HFF-Myc (cell line): Measurements from ENCODE around the gene ARL5B.

ENCODE experiments used
- DNase-seq: peaks from one replicate; pipeline ENCODE4 v3.0.0-alpha.2; 2011; ENCODE audit warnings: low read depth; ENCODE audit errors: extremely low read depth
- H3K4me3 ChIP-seq: replicated peaks from 2 replicates; pipeline ENCODE4 v1.5.1; 2011; ENCODE audit warnings: low read depth, mild to moderate bottlenecking, control low read depth, low read length
- TF ChIP-seq, protein P1 (sequence below): IDR thresholded peaks from 2 replicates; pipeline ENCODE4 v1.5.1; 2012; ENCODE audit warnings: mild to moderate bottlenecking, low read depth, low read length, control low read depth; ENCODE audit errors: missing control alignments

ARL5B gene

DNA sequence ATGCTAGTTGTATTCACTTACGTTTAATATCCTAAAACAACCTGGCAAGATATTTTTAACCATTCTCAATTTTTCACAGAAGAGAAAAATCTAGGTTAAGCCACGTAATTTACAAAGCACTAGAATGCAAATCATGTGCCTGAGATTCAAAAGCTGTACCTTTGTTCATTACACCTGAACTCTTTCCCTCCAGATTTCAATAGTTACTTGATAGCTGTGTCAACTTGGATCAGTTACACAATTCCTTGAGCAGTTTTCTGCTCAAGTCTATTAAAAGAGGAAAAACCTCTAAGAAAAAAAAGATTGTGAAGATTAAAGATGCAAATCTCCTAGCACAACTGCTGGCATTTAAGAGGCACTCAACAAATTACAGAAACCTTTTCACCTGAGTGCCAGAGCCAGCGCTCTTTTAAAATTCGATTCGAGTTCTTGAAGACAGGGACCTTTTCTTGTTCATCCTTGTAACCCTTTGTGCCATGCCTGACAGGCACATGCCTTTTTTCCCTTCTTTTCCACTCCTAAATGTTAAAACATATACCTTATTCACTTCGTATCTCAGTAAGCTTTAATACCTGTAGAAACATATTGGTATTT is 8.7 kb upstream of the ARL5B start:
- no peak for DNase-seq
- H3K4me3 ChIP-seq: peak overlapping the region; percentile 53
- TF ChIP-seq, protein P1, sequence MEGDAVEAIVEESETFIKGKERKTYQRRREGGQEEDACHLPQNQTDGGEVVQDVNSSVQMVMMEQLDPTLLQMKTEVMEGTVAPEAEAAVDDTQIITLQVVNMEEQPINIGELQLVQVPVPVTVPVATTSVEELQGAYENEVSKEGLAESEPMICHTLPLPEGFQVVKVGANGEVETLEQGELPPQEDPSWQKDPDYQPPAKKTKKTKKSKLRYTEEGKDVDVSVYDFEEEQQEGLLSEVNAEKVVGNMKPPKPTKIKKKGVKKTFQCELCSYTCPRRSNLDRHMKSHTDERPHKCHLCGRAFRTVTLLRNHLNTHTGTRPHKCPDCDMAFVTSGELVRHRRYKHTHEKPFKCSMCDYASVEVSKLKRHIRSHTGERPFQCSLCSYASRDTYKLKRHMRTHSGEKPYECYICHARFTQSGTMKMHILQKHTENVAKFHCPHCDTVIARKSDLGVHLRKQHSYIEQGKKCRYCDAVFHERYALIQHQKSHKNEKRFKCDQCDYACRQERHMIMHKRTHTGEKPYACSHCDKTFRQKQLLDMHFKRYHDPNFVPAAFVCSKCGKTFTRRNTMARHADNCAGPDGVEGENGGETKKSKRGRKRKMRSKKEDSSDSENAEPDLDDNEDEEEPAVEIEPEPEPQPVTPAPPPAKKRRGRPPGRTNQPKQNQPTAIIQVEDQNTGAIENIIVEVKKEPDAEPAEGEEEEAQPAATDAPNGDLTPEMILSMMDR: no peak

DNA sequence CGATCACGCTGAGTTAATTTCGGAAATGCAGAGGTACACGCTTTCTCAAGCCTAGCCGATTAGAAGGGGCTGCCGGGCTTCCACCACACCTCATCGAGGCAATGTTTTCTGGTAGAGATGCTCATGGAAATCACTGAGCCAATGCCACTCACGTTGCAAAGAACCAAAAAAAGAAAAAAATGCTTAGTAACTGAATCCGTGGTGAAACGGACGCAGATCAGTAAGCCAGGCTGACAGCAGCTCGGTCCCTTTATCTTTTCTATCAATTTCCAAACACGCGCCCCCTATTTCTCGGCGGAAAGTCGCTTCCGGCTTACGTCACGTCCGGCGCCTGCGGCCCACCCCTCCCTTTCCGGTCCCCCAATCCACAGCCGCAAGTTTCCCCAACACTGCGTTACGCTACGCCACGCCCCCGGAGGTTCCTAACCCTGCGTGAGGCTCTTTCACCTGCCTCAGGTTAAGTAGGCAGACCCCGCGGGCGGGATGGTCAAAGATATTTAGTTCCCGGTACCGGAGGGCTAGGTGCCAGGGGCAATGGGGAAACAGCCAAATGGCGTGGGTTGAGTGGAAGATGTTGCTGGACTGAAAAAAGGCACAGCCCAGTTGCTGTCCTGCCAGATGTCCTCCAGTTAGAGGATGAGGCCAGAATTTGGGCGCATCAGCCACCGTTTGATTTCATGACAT is 7.8 kb upstream of the ARL5B start, which contains the start of gene NSUN6:
NSUN6 (minus strand) TSS at position 264 of the 684 bp plus-strand sequence. CDS start 384 bp downstream, outside the sequence.
- TF ChIP-seq, protein P1: no peak
- H3K4me3 ChIP-seq: peak within 1 kb of the TSS; percentile 53
- DNase-seq: peak; percentile 60

DNA sequence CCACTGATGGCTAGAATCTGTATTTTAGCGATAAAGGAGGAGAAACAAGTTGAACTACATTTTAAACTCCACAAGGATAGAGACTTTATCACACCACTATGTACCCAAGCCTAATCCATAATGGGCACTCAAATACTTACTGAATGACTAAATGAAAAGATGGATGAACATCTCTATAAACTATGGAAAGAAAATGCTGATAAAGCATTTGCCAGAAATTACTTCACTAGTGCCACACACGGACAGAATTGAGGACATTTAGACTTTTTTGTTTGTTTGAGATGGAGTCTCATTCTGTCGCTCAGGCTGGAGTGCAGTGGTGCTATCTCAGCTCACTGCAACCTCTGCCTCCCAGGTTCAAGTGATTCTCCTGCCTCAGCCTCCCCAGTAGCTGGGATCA is 6.1 kb upstream of the ARL5B start:
- TF ChIP-seq, protein P1: no peak
- DNase-seq: no peak
- H3K4me3 ChIP-seq: no peak overlapping the region

DNA sequence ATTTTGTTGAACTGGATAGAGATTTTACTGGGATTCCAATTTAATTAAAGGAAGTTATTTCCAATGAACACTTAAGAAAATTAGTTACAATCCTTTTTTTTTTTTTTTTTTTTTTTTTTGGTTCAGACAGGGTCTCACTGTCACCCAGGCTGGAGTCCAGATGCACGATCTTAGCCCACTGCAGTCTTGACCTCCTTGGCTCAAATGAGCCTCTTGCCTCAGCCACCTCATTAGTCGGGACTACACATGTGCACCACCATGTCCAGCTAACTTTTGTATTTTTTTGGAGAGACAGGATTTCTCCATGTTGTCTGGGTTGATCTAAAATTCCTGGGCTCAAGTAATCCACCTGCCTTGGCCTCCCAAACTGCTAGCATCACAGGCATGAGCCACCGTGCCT is 2.5 kb upstream of the ARL5B start:
- H3K4me3 ChIP-seq: no peak overlapping the region
- TF ChIP-seq, protein P1: no peak

DNA sequence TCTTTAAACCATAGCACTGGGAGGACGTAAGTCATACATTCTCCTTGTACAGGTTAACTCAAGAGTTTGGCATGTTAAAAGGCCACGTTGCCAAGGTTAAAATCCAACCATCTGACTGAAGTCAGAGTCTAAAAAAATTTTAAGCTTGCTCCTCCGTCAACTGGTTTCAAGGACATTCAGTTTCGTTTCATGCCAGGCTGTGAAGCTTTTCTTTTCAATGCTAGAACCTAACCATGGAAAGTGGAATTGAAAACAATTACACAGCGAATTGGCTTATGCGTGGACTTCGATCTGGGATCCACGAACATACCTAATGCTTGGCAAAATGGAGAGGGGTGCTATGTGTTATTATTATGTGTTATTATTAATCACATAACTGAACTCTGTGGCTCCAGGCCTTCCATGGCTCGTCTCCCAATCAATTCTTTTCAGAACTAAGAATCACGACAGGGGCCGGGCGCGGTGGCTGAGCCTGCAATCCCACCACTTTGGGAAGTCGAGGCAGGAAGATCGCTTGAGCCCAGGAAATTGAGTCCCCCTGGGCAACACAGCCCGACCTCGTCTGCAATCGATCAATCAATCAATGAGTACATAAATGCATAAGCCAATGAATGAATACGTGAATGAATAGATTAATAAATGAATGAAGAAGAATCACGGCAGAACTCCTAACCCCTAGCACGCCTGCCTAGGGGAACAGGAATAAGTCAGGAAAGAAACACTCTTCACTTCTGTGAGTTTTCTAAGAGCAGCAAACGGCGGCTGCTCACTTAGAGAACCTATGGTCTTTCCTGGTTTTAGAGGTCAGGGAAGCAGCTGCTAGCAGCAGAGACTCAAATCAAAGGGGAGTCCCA is 733 bp upstream of the ARL5B start:
- TF ChIP-seq, protein P1: no peak
- peak overlapping the region; percentile 94 for H3K4me3 ChIP-seq
- DNase-seq: no peak

More for the DNA sequence above, 2.5 kb upstream of the ARL5B start:
- DNase-seq: no peak

DNA sequence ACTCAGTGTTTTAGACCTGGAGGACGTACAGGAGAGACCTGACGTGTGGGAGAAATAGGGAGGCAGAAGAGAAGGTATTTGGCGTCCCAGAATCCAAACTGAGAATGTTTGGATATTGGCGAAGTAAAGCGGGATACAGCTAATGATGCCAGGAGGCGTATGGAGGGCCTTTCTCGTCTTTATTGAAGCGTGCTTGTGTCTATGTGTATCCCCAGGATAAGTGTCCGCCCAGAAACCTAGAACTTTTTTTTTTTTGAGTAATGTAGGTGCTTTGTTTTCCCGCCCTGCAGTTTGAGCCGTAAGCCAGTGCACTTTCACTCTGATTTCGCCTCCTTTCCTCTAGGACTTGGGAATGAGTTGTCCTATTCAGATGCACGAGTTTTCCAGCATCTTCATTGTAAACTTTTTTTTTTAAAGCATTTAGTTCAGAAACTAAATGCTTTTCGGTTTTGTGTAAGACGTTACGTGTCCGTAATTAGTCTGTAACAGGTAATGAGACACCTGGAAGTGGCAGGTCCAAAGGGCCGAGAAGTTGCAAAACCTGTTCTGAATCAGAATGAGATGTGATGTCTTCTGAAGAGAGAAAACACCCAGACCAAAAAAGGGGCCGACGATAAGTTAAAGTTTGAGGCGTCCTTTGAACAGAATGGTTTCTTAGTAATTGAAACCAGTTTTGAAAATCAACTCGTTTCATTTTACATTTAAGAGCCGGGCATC is 746 bp downstream of the ARL5B start:
- peak overlapping the region; percentile 94 for H3K4me3 ChIP-seq
- TF ChIP-seq, protein P1: no peak
- no peak for DNase-seq
